Fibroblast of the aortic adventitia (primary cell): Measurements from ENCODE around the gene RSPRY1. TPM values are rescaled to one million over a fixed set of nuclear protein-coding genes. Genes with fewer than 3 reads are reported as not detected.

Experiments
- DNase-seq: peaks from one replicate; pipeline ENCODE4 v3.0.0-alpha.2; 2010; ENCODE audit warnings: low read depth
- H3K4me3 ChIP-seq: 2 replicates; pipeline ENCODE4 v1.5.1; 2011; ENCODE audit warnings: low read depth, mild to moderate bottlenecking, control low read depth, low read length, moderate library complexity
- CTCF ChIP-seq: IDR thresholded peaks from 2 replicates; pipeline ENCODE4 v1.5.1; 2011; ENCODE audit warnings: mild to moderate bottlenecking, low read length, control low read depth, inconsistent platforms; ENCODE audit not compliant: insufficient read depth
- total RNA-seq: library from RNA; depleted of rRNA; stranded (reverse); fragments of >200 nt; gene quantifications from 2 replicates; pipeline ENCODE4 v1.2.3, GENCODE V29; 2012; ENCODE audit warnings: low replicate concordance

RSPRY1 gene
- total RNA-seq, 1 donor = 49.8 TPM

GRCh38 chr16:57224651-57225335, 38.7 kb downstream of the RSPRY1 start:
- H3K4me3 ChIP-seq = no peak overlapping the region
- no peak for DNase-seq
- TF ChIP-seq CTCF = no peak

- H3K4me3 ChIP-seq = no peak overlapping the region
- no peak for TF ChIP-seq CTCF
- no peak for DNase-seq
Measured at GRCh38 chr16:57225978-57226377, 39.8 kb downstream of the RSPRY1 start.

- no peak for DNase-seq
- H3K4me3 ChIP-seq = no peak overlapping the region
- TF ChIP-seq CTCF = no peak
Measured at GRCh38 chr16:57226701-57227621, 40.8 kb downstream of the RSPRY1 start.

GRCh38 chr16:57229079-57229478, 43.0 kb downstream of the RSPRY1 start:
- no peak for TF ChIP-seq CTCF
- no peak overlapping the region for H3K4me3 ChIP-seq
- no peak for DNase-seq

GRCh38 chr16:57231821-57232350, 45.8 kb downstream of the RSPRY1 start:
- H3K4me3 ChIP-seq = no peak overlapping the region
- no peak for DNase-seq
- TF ChIP-seq CTCF = no peak

- DNase-seq = no peak
- TF ChIP-seq CTCF = no peak
- H3K4me3 ChIP-seq = no peak overlapping the region
Measured at GRCh38 chr16:57233944-57234706, 48.0 kb downstream of the RSPRY1 start.
